ENCODE measurements around the gene MYMK.
A peak's percentile ranks its signal among the peaks of the same experiment; 100 is the strongest.

The MYMK gene

GRCh38 chr9:133552236-133552635, 27.5 kb upstream of the MYMK start:
- H3K27ac ChIP-seq (ENCODE audit: low read length, poor library complexity, severe bottlenecking), result no peak overlapping the region
- no peak overlapping the region for H4K8ac ChIP-seq (ENCODE audit: low read length)
- no peaks in the 10 kb centered on the region for H3K79me1 ChIP-seq (replicated peaks; ENCODE audit: low read length, poor library complexity, severe bottlenecking)
- no peak overlapping the region for H3K4me2 ChIP-seq (ENCODE audit: low read length, poor library complexity, severe bottlenecking)
- H4K91ac ChIP-seq (ENCODE audit: low read length), result no peak overlapping the region
- H3K9ac ChIP-seq (ENCODE audit: low read length), result no peak overlapping the region
- no peak overlapping the region for H3K23ac ChIP-seq (ENCODE audit: low read length in 2 of 2)
- H3K9me3 ChIP-seq (ENCODE audit: control insufficient read depth, low read length), result no peaks in the 10 kb centered on the region
- no peak overlapping the region for H3K4ac ChIP-seq (ENCODE audit: low read depth in 1 of 2, low read length in 2 of 2)
- H3K14ac ChIP-seq (ENCODE audit: low read length in 2 of 2), result no peak overlapping the region
- no peak overlapping the region for H2AFZ ChIP-seq (ENCODE audit: low read depth, low read length)
- H3K4me1 ChIP-seq (ENCODE audit: control insufficient read depth, insufficient read depth, low read depth, low read length), result no peaks in the 10 kb centered on the region
- H3K4me3 ChIP-seq (ENCODE audit: insufficient read depth in 1 of 2, low read depth in 1 of 2, low read length in 2 of 2), result no peak overlapping the region
- no peak overlapping the region for H2AK5ac ChIP-seq (ENCODE audit: low read length, severe bottlenecking)
- peak; percentile 17 for DNase-seq
- H2BK12ac ChIP-seq (ENCODE audit: low read length in 2 of 2), result no peak overlapping the region
- no peak overlapping the region for H2BK120ac ChIP-seq (ENCODE audit: low read depth, low read length)
- 55% methylated on average over 8 of the region's 8 CpGs for WGBS
- peaks cover 44 to 53% of the 10 kb centered on the region in 2 experiments for H3K27me3 ChIP-seq (ENCODE audit: control insufficient read depth in 1 of 2, insufficient read depth in 1 of 2, low read length in 2 of 2)
- H3K18ac ChIP-seq (ENCODE audit: low read depth in 1 of 2, low read length in 2 of 2), result no peak overlapping the region
- H2BK5ac ChIP-seq (ENCODE audit: low read depth, low read length, poor library complexity, severe bottlenecking), result no peak overlapping the region
- no peaks in the 10 kb centered on the region for H3K36me3 ChIP-seq (ENCODE audit: control insufficient read depth in 1 of 2, insufficient read depth in 2 of 2, low read depth in 1 of 2, low read length in 2 of 2)
- no peak overlapping the region for H2BK15ac ChIP-seq (ENCODE audit: low read depth, poor library complexity, severe bottlenecking)

GRCh38 chr9:133551446-133551845, 26.7 kb upstream of the MYMK start:
- Histone ChIP-seq H2BK5ac (ENCODE audit: low read depth, low read length, poor library complexity, severe bottlenecking) (no peak overlapping the region), H4K91ac (ENCODE audit: low read length) (no peak overlapping the region), H3K18ac (ENCODE audit: low read depth in 1 of 2, low read length in 2 of 2) (no peak overlapping the region), H3K4me2 (ENCODE audit: low read length, poor library complexity, severe bottlenecking) (no peak overlapping the region), H2BK15ac (ENCODE audit: low read depth, poor library complexity, severe bottlenecking) (no peak overlapping the region), H3K27ac (ENCODE audit: low read length, poor library complexity, severe bottlenecking) (no peak overlapping the region), H3K79me1 (replicated peaks; ENCODE audit: low read length, poor library complexity, severe bottlenecking) (no peaks in the 10 kb centered on the region), H4K8ac (ENCODE audit: low read length) (no peak overlapping the region), H3K9ac (ENCODE audit: low read length) (no peak overlapping the region), H2BK12ac (ENCODE audit: low read length in 2 of 2) (no peak overlapping the region), H3K14ac (ENCODE audit: low read length in 2 of 2) (no peak overlapping the region), H3K9me3 (ENCODE audit: control insufficient read depth, low read length) (no peaks in the 10 kb centered on the region), H2BK120ac (ENCODE audit: low read depth, low read length) (no peak overlapping the region), H3K4me1 (ENCODE audit: control insufficient read depth, insufficient read depth, low read depth, low read length) (no peaks in the 10 kb centered on the region), H2AK5ac (ENCODE audit: low read length, severe bottlenecking) (no peak overlapping the region), H2AFZ (ENCODE audit: low read depth, low read length) (no peak overlapping the region), H3K23ac (ENCODE audit: low read length in 2 of 2) (no peak overlapping the region), H3K36me3 (ENCODE audit: control insufficient read depth in 1 of 2, insufficient read depth in 2 of 2, low read depth in 1 of 2, low read length in 2 of 2) (no peaks in the 10 kb centered on the region), H3K4me3 (ENCODE audit: insufficient read depth in 1 of 2, low read depth in 1 of 2, low read length in 2 of 2) (no peak overlapping the region), H3K4ac (ENCODE audit: low read depth in 1 of 2, low read length in 2 of 2) (no peak overlapping the region), H3K27me3 (ENCODE audit: control insufficient read depth in 1 of 2, insufficient read depth in 1 of 2, low read length in 2 of 2) (peaks cover 51 to 53% of the 10 kb centered on the region in 2 experiments)
- 78% methylated on average over 6 of the region's 7 CpGs for WGBS
- DNase-seq, result no peak

- Histone ChIP-seq H3K79me1 (replicated peaks; ENCODE audit: low read length, poor library complexity, severe bottlenecking) (no peaks in the 10 kb centered on the region), H3K27me3 (ENCODE audit: control insufficient read depth in 1 of 2, insufficient read depth in 1 of 2, low read length in 2 of 2) (peaks cover 49 to 67% of the 10 kb centered on the region in 2 experiments), H3K18ac (ENCODE audit: low read depth in 1 of 2, low read length in 2 of 2) (no peak overlapping the region), H3K4ac (ENCODE audit: low read depth in 1 of 2, low read length in 2 of 2) (no peak overlapping the region), H4K8ac (ENCODE audit: low read length) (no peak overlapping the region), H2AK5ac (ENCODE audit: low read length, severe bottlenecking) (no peak overlapping the region), H3K4me2 (ENCODE audit: low read length, poor library complexity, severe bottlenecking) (no peak overlapping the region), H3K36me3 (ENCODE audit: control insufficient read depth in 1 of 2, insufficient read depth in 2 of 2, low read depth in 1 of 2, low read length in 2 of 2) (no peaks in the 10 kb centered on the region), H2BK12ac (ENCODE audit: low read length in 2 of 2) (no peak overlapping the region), H3K27ac (ENCODE audit: low read length, poor library complexity, severe bottlenecking) (no peak overlapping the region), H2BK5ac (ENCODE audit: low read depth, low read length, poor library complexity, severe bottlenecking) (no peak overlapping the region), H3K9me3 (ENCODE audit: control insufficient read depth, low read length) (no peaks in the 10 kb centered on the region), H2BK15ac (ENCODE audit: low read depth, poor library complexity, severe bottlenecking) (no peak overlapping the region), H2BK120ac (ENCODE audit: low read depth, low read length) (no peak overlapping the region), H3K9ac (ENCODE audit: low read length) (no peak overlapping the region), H3K14ac (ENCODE audit: low read length in 2 of 2) (no peak overlapping the region), H3K4me3 (ENCODE audit: insufficient read depth in 1 of 2, low read depth in 1 of 2, low read length in 2 of 2) (no peak overlapping the region), H3K23ac (ENCODE audit: low read length in 2 of 2) (no peak overlapping the region), H2AFZ (ENCODE audit: low read depth, low read length) (no peak overlapping the region), H3K4me1 (ENCODE audit: control insufficient read depth, insufficient read depth, low read depth, low read length) (no peaks in the 10 kb centered on the region), H4K91ac (ENCODE audit: low read length) (no peak overlapping the region)
- WGBS, result 84% methylated on average over 15 of the region's 15 CpGs
- DNase-seq, result no peak
Observed at GRCh38 chr9:133547116-133547515, 22.4 kb upstream of the MYMK start.

GRCh38 chr9:133546287-133546680, 21.5 kb upstream of the MYMK start:
- H2BK120ac ChIP-seq (ENCODE audit: low read depth, low read length), result no peak overlapping the region
- no peak overlapping the region for H2BK15ac ChIP-seq (ENCODE audit: low read depth, poor library complexity, severe bottlenecking)
- no peak overlapping the region for H3K23ac ChIP-seq (ENCODE audit: low read length in 2 of 2)
- peaks cover 47 to 66% of the 10 kb centered on the region in 2 experiments for H3K27me3 ChIP-seq (ENCODE audit: control insufficient read depth in 1 of 2, insufficient read depth in 1 of 2, low read length in 2 of 2)
- no peaks in the 10 kb centered on the region for H3K36me3 ChIP-seq (ENCODE audit: control insufficient read depth in 1 of 2, insufficient read depth in 2 of 2, low read depth in 1 of 2, low read length in 2 of 2)
- no peak overlapping the region for H3K4me2 ChIP-seq (ENCODE audit: low read length, poor library complexity, severe bottlenecking)
- H3K9ac ChIP-seq (ENCODE audit: low read length), result no peak overlapping the region
- no peaks in the 10 kb centered on the region for H3K4me1 ChIP-seq (ENCODE audit: control insufficient read depth, insufficient read depth, low read depth, low read length)
- H3K27ac ChIP-seq (ENCODE audit: low read length, poor library complexity, severe bottlenecking), result no peak overlapping the region
- no peak overlapping the region for H2BK12ac ChIP-seq (ENCODE audit: low read length in 2 of 2)
- no peak overlapping the region for H3K18ac ChIP-seq (ENCODE audit: low read depth in 1 of 2, low read length in 2 of 2)
- no peak overlapping the region for H3K14ac ChIP-seq (ENCODE audit: low read length in 2 of 2)
- no peak overlapping the region for H4K91ac ChIP-seq (ENCODE audit: low read length)
- no peak overlapping the region for H4K8ac ChIP-seq (ENCODE audit: low read length)
- no peak overlapping the region for H2BK5ac ChIP-seq (ENCODE audit: low read depth, low read length, poor library complexity, severe bottlenecking)
- H3K4ac ChIP-seq (ENCODE audit: low read depth in 1 of 2, low read length in 2 of 2), result no peak overlapping the region
- no peaks in the 10 kb centered on the region for H3K79me1 ChIP-seq (replicated peaks; ENCODE audit: low read length, poor library complexity, severe bottlenecking)
- no peak overlapping the region for H2AFZ ChIP-seq (ENCODE audit: low read depth, low read length)
- H2AK5ac ChIP-seq (ENCODE audit: low read length, severe bottlenecking), result no peak overlapping the region
- no peak overlapping the region for H3K4me3 ChIP-seq (ENCODE audit: insufficient read depth in 1 of 2, low read depth in 1 of 2, low read length in 2 of 2)
- 64% methylated on average over 8 of the region's 8 CpGs for WGBS
- no peaks in the 10 kb centered on the region for H3K9me3 ChIP-seq (ENCODE audit: control insufficient read depth, low read length)
- DNase-seq, result no peak
